Right atrium auricular region (tissue), 2 donors: ENCODE data around the gene RASGRP3. TPM values are rescaled to one million over a fixed set of nuclear protein-coding genes. Genes with fewer than 3 reads are reported as not detected.
A peak's percentile ranks its signal among the peaks of the same experiment; 100 is the strongest.

Source experiments
- DNase-seq: peaks from one replicate; pipeline ENCODE4 v3.0.0-alpha.2; 2019; ENCODE audit warnings: low spot score
- H3K27ac ChIP-seq, 2 donors: fragments of 200-600 bp; sonication (generic); 1 replicate in 1 of 2; 2 replicates in 1 of 2; pipeline ENCODE4 v1.5.1; 2016 to 2019
- H3K27me3 ChIP-seq, 2 donors: fragments of 200-600 bp; sonication (generic); one replicate each; pipeline versions ENCODE4 v1.5.1 to v1.6.0; 2017 to 2019
- H3K36me3 ChIP-seq: fragments of 200-600 bp; sonication (generic); one replicate; pipeline ENCODE4 v1.5.1; 2016
- H3K4me1 ChIP-seq, 2 donors: fragments of 200-600 bp; sonication (generic); one replicate each; pipeline versions ENCODE4 v1.5.1 to v1.6.0; 2017 to 2019
- H3K4me3 ChIP-seq, 2 donors: fragments of 200-600 bp; sonication (generic); 1 replicate in 1 of 2; 2 replicates in 1 of 2; pipeline ENCODE4 v1.5.1; 2017 to 2019; ENCODE audit warnings: mild to moderate bottlenecking in 1 of 2, moderate library complexity in 1 of 2
- H3K9me3 ChIP-seq, 2 donors: fragments of 200-600 bp; sonication (generic); one replicate each; pipeline ENCODE4 v1.5.1; 2019
- CTCF ChIP-seq, 2 donors: fragments of 200-600 bp; sonication (generic); IDR thresholded peaks; one replicate each; pipeline ENCODE4 v1.5.1; 2019; ENCODE audit warnings: antibody characterized with exemption in 2 of 2
- total RNA-seq, 2 donors: library from RNA; depleted of rRNA; stranded (reverse); fragments of >200 nt; gene quantifications; one replicate each; pipeline ENCODE4 v1.1.0, GENCODE V29; 2016

The RASGRP3 gene
- total RNA-seq, 2 donors from 2014 or later: 50.0 to 56.3 TPM

GRCh38 chr2:33451214-33451613 lies 25.2 kb upstream of the RASGRP3 start:
- DNase-seq: no peak
- TF ChIP-seq CTCF (IDR thresholded peaks at IDR 0.05): no peak
- Histone ChIP-seq H3K4me3 (no peak overlapping the region), H3K27me3 (no peaks in the 10 kb centered on the region), H3K36me3 (no peaks in the 10 kb centered on the region), H3K9me3 (peaks cover 0 to 30% of the 10 kb centered on the region in 2 donors), H3K4me1 (no peaks in the 10 kb centered on the region), H3K27ac (no peak overlapping the region)

- no peak for DNase-seq
- H3K9me3 ChIP-seq: peaks cover 0 to 30% of the 10 kb centered on the region in 2 donors
- no peaks in the 10 kb centered on the region for H3K36me3 ChIP-seq
- no peaks in the 10 kb centered on the region for H3K27me3 ChIP-seq
- no peak overlapping the region for H3K4me3 ChIP-seq
- H3K27ac ChIP-seq: no peak overlapping the region
- no peaks in the 10 kb centered on the region for H3K4me1 ChIP-seq
- no peak for TF ChIP-seq CTCF (IDR thresholded peaks at IDR 0.05)
Measured at GRCh38 chr2:33451825-33452224, 24.6 kb upstream of the RASGRP3 start.

- H3K36me3 ChIP-seq: no peaks in the 10 kb centered on the region
- H3K4me3 ChIP-seq: no peak overlapping the region
- DNase-seq: no peak
- H3K9me3 ChIP-seq: peaks cover 0 to 30% of the 10 kb centered on the region in 2 donors
- H3K4me1 ChIP-seq: peaks cover 0 to 7% of the 10 kb centered on the region in 2 donors
- no peak overlapping the region for H3K27ac ChIP-seq
- TF ChIP-seq CTCF (IDR thresholded peaks at IDR 0.05): no peak
- H3K27me3 ChIP-seq: no peaks in the 10 kb centered on the region
Measured at GRCh38 chr2:33452545-33452944, 23.9 kb upstream of the RASGRP3 start.

- TF ChIP-seq CTCF (IDR thresholded peaks at IDR 0.05): no peak
- peaks cover 0 to 30% of the 10 kb centered on the region in 2 donors for H3K9me3 ChIP-seq
- H3K27ac ChIP-seq: no peak overlapping the region
- DNase-seq: no peak
- peaks cover 0 to 12% of the 10 kb centered on the region in 2 donors for H3K4me1 ChIP-seq
- no peaks in the 10 kb centered on the region for H3K36me3 ChIP-seq
- H3K4me3 ChIP-seq: no peak overlapping the region
- no peaks in the 10 kb centered on the region for H3K27me3 ChIP-seq
Measured at GRCh38 chr2:33453905-33454479, 22.5 kb upstream of the RASGRP3 start.

GRCh38 chr2:33457556-33458247 lies 18.7 kb upstream of the RASGRP3 start:
- Histone ChIP-seq H3K9me3 (peaks cover 0 to 14% of the 10 kb centered on the region in 2 donors), H3K27me3 (no peaks in the 10 kb centered on the region), H3K4me1 (peaks cover 0 to 12% of the 10 kb centered on the region in 2 donors), H3K27ac (peak overlapping the region; percentile 74 to 81), H3K4me3 (peak overlapping the region; percentile 33 to 38), H3K36me3 (no peaks in the 10 kb centered on the region)
- no peak for TF ChIP-seq CTCF (IDR thresholded peaks at IDR 0.05)
- DNase-seq: no peak
